Right lobe of liver (tissue), 4 donors: ENCODE measurements around the gene TBCB.

ENCODE experiments used
- CTCF ChIP-seq, 4 donors: fragments of 200-600 bp in 3 of 4; fragments of 450-650 bp in 1 of 4; IDR thresholded peaks; one replicate each; pipeline versions ENCODE4 v1.5.1 to v1.8.0; 2016 to 2022; ENCODE audit warnings: antibody characterized with exemption in 4 of 4, mild to moderate bottlenecking in 2 of 4
- POLR2A ChIP-seq: fragments of 450-650 bp; IDR thresholded peaks from one replicate; pipeline ENCODE4 v1.6.1; 2017; ENCODE audit warnings: antibody characterized with exemption, mild to moderate bottlenecking
- donor health status: DM: no; HTN: no; CAD: no.
- donor health status: DM: no; HTN: no; CAD: no.
- donor health status: DM: no; HTN: yes; CAD: no.

GRCh38 chr19:36110487-36111199, 4.6 kb upstream of the TBCB start, which contains the start of gene OVOL3:
- no peak for TF ChIP-seq CTCF (IDR thresholded peaks at IDR 0.05)
- TF ChIP-seq POLR2A, result no peak
